ENCODE data around the gene CAMTA1.

Gene CAMTA1

DNA sequence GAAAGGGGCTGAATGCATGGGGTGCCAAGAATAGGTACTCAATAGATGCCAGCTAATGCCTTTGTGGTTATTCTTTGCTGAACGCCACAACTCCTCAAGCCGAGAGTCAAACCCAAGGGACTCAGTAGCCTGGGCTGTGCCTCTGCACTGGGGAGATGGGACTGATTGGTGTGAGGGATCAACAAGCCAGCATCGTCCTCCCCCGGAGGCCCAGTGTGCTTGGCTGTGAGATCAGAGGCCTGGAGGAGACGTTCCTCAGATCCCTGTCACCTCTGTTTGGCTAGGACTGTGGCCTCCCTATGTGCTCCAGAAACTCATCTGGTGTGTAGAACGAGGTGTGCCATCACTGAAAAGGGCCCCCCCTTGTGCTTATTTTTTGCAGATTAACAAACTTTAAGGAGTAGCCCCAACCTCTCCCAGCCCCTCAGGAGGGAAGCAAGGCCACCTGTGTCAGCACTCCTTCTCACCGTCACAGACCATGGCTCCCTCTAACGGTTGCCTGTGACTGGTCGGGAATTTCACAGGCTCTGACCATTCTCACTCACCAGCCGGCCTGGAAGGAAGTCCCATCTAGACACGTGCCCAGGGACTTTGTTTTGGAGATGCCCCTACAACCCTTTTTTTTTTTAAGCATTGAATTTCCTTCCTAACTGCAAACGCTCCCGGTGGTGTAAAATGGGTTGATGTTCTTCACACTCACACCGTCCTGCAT lies 791.8 kb downstream of the CAMTA1 start:
- DNase-seq (ENCODE audit: low read depth in 3 of 3, low spot score in 1 of 3) = no peak

DNA sequence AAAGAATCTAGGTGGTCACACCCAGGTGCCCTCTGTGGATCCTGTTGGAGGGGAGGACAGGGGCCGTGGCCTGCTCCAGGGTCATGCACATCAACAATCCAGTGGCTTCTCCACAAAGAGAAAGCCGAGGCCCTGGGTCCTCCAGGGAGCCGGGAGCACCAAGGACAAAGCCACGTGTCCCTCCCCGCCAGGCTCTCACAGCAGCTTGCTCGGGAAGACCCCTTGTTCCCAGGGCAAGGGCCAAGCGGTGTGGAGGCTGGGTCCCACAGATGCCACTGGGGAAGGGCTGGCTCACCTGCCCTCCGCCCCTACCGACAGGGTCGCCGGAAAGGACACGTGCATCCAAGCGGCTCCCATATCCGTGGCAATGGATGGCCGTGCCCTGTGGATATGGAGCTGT lies 793.0 kb downstream of the CAMTA1 start:
- no peak for DNase-seq (ENCODE audit: low read depth in 3 of 3, low spot score in 1 of 3)

DNA sequence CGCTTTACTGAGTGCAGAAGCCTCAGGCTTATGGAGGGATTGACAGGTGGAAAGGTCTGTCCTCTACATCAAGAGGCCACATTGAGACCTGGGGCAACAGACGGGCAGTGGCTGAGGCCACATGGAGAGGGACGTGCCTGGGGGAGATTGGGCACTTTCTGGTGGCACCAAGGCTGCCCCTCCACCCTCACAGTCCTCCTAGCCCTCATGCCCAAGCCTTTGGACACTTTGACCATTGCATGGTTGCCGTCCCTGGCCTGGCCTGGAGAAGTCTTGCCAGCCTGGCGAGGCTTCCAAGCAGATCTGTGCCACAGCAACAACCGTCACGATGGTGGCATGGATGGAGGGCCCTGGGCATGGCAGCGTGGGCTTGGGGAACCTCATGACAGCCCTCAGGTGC lies 793.8 kb downstream of the CAMTA1 start:
- no peak for DNase-seq (ENCODE audit: low read depth in 3 of 3, low spot score in 1 of 3)

DNA sequence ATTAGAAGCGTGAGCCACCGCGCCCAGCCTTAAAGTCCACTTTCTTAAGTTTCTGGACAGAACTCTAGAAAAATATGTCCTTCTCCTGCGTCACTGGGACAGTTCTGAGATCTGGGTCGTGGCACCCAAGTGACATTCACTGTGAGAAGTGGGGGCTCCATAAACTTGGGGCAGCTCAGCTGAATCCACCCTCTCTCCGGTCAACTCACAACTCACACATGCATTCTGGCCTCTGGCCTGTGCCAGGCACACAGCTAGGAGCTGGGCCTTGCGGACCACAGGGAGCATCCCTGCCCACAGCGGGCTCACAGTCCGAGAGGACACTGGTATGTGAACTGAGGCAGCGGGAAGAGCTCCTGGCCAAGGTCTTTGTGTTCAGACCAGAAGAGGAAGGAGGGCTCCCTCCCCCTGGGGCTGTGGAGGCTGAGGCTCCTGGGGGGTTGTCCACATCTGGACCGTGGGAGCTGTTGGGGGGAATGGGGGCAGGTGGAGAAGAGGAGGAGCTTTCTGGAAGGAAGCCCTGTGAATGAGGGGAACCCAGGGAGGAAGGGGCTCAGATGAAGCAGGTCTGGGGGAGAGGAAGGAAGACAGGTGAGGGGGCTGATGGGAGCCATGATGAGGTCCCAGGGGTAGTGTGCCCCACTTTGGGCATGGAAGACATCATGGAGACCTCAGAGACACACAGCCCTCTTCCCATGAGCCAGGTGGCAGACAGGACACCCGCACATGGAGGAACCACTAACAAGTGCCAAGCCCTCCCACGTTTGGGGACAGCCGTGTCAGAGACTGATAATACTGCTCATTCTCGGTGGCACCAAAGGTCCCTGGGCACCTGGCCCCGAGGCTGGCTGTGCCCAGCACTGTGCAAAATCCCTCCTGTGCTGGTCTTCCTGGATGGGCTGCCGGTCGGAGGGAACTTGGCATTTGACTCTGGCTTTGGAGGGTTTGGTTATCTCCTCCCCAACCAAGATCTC lies 794.9 kb downstream of the CAMTA1 start:
- no peak for DNase-seq (ENCODE audit: low read depth in 3 of 3, low spot score in 1 of 3)

DNA sequence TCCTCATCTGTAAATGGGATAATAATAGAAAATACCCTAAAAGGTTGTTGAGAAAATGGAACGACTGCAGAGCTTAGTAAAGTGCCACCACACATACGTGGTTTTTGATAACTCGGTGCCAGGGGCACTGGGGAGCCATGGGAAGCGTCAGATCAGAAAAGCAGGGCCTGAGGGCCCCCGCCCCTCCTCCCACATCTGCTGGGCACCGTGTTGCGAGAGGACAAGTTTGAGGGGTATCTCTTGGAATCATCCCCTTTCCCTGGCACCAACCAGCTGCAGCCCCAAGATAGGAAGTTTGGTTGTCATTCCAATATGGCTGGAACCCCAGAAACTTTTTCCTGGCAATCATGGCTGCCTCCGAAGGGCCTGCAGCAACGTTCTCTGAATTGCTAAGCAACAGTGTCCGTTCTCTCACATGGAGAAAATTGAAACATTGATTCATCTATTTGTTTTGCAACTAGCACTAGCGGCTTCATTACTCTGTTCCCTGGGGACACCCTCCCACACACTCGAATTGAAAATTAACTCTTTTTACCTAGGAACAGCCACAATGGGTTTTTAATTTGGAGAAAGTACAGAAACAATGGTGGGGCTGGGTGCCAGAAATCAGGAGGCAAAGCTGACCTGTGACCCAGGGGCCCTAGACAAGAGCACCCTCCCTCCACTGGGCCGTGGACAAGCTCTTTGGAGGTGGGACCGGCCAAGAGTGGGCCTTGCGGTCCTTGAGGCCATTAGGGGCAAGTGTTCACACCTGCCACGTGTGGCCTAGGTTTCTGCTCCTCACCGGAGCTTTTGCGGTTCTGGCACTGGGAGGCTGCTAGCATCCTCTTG lies 795.9 kb downstream of the CAMTA1 start:
- no peak for DNase-seq (ENCODE audit: low read depth in 3 of 3, low spot score in 1 of 3)

DNA sequence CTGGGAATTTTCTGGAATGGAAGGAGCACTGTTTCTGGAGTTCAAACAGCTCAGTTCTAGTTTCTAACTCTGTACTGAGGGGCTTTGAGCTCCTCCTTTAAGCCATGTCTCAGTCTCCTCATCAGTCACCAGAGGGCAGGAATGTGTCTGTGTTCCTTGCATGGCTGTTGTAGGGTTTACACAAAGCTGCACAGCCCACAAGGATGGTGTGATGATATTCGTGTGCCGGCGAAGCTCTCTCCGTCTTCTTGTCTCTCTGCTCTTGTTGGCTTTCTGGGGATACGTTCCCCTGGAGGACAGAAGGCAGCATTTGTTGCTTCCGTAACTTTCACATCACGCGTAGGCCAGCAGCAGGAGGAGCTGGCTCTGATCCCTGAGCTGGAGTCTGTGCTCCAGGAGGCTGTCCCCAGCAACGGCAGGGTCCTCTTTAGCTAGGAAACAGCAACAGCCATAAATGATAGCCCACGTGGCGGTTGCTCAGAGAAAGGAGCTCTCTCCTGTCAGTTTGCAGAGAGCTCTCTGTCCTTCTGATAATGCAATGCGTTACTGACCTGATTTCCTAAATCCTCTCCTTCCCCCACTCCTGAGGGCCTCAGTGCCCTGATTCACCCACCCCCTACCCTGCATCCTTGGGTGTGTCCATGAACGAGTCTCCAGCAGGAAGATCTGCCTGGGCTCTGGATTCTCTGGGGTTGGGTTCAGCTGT lies 796.7 kb downstream of the CAMTA1 start:
- no peak for DNase-seq (ENCODE audit: low read depth in 3 of 3, low spot score in 1 of 3)

DNA sequence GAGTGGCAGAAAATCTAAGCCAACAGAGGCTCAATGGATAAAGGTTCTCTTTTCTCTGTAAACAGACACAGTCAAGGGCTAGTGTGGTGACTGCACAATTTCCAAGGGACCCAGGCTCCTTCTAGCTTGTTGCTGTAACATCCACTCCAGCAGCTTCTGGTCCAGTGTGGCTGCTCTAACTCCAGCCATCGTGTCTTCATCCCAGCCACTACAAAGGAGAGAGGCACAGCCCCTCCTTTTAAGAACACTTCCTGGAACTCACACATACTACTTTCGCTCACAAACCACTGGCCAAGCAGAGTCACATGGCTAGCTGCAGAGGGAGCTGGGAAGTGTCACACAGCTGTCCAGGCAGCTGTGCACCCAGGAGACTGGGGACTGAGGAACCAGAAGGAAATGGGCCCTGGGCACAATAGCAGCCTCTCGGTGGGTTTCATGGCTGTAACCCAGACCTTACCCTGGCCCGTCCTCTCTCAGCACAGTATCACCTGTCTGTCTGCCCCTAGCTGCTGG lies 797.3 kb downstream of the CAMTA1 start:
- DNase-seq (ENCODE audit: low read depth in 3 of 3, low spot score in 1 of 3) = no peak

DNA sequence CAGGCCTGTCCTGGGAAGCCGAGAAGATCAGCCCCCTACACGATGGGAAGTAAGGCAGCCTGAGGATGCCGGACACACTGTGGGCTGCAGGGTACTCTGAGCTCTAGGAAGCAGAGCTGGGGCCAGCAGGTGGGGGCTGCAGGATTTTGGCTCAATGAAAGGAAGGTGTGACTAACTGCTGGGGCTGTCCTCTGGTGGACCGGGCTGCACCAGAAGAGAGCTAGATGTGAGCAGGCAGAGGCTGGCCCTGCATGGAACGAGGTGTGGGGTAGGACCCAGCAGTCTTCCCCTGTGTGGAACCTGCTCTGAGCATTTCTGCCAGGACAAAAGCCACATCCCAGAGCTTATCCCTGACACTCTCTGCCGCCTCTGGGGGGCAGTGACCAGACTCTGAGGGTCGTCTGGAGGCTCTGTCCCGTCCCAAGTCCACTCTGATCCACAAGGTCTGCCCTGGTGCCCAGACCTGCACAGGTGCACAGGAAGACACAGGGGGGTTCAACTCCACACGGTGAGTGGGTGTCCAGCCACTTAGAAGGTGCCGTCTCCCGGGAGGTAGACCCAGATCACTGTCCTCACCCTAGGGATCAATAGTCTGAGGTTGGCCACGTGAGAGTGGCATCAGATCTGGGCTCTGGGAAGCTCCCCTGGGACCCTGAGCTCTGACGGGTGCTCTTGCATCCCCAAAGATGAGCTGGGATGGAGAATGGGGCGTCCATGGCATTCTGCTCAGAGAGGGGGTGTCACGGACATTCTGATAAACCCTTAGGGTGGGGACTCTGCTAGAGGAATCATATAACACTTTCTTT lies 798.2 kb downstream of the CAMTA1 start:
- no peak for DNase-seq (ENCODE audit: low read depth in 3 of 3, low spot score in 1 of 3)

DNA sequence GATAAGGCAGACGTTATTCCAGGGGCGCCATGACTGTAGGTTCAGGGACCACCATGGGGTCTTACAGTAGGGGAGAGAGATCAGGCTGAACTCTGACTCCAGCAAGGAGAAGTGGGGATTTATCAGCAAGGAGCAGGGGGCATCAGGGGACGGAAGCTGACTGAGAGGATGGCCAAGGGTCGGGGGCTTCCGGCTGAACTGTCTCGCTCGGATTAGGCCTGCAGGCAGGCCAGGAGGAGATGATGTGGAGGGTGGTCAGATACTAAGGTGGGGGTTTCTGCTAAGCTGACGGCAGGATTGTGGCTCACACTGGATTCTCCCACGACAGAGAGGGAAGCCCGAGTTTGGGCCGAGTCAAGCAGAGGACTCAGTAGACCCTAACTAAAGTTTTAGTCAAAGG lies 798.9 kb downstream of the CAMTA1 start:
- no peak for DNase-seq (ENCODE audit: low read depth in 3 of 3, low spot score in 1 of 3)

DNA sequence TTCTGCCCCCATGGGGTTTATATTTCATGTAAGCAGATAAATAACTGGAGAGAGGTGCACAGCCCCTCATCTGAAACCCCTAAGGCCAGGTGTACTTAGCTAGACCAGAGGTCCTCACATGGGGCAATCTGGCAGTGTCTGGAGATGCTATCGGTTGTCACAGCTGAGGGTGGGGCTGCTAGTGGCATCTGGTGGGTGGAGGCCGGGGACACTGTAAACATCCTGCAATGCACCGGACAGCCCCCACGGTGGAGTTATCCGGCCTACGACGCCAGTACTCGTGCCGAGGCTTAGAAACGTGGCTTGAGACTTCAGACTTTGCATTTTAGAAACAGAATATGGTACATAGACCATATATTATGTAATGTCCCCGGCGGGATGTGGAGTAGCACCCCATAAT lies 799.4 kb downstream of the CAMTA1 start:
- no peak for DNase-seq (ENCODE audit: low read depth in 3 of 3, low spot score in 1 of 3)

DNA sequence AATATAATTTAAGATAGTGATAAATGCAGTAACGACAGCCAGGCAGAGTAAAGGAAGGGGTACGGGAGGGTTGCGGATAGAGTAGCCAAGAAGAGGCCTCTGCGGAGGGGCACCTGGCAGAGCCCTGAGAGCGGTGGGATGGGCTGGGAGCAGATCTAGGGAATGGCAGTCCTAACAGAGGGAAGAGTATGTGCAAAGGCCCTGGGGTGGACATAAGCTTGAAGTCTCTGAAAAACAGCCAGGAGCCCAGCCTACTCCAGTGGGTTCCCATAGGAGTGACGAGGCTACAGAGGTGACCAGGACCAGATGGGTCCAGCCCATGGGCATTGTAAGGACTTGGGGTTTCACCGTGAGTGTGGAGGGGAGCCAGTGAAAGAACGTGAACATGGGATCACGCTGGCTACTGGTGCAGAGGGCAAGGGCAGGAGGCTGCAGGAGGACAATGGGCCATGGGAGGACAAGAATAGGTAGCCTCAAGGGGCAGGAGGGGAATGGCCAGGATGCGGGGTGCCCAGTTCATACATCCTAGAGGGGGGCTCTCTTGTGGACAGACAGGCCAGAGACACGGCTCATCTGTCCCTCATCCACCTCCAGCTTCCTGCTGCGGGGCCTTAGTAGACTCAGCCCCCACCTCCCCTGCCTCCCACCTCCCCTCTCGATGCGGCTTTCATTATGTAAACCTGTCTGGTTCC lies 800.1 kb downstream of the CAMTA1 start:
- DNase-seq (ENCODE audit: low read depth in 3 of 3, low spot score in 1 of 3) = no peak

DNA sequence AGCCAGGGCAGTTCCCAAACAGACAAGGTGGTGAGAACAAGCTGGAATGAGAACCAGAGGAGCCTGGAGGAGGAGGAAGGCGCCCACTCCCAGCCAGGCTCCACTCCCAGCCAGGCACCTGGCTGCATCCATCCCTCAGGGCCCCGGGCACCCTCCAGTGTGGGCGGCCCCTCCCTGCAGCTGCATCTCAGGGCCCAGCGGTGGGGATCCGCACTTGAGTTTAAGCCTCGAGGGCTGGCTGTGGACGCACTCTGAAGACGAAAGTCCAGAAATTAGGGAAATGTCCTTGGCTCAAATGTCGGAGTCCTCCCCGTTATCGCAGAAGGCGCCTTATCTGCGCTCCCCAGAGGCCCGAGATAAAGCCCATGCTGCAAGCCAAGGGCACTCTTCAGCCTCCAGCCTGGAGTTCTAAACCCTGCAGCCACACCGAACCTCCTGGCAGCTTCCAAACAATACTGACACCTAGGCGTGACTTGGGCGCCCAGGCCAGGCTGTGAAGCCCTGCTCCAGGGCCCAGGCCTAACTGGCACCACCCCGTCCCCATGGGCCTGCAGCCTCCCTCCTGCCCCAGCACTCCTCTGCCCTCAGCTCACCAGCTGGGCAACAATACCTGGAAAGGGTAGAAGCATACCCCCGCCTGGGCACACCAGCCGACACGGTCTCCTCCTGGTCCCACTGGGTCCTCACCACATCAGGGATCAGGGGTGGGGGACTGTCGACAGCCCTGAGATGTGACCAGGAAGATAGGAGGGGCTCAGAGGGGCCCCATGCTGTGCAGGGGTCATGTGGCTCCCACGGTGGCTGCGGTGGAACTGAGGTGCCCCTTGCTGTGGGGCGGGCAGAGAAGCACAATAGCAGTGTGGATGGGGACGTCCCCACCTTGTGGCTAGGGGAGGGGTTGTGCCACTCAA lies 801.0 kb downstream of the CAMTA1 start:
- DNase-seq (ENCODE audit: low read depth in 3 of 3, low spot score in 1 of 3) = no peak

DNA sequence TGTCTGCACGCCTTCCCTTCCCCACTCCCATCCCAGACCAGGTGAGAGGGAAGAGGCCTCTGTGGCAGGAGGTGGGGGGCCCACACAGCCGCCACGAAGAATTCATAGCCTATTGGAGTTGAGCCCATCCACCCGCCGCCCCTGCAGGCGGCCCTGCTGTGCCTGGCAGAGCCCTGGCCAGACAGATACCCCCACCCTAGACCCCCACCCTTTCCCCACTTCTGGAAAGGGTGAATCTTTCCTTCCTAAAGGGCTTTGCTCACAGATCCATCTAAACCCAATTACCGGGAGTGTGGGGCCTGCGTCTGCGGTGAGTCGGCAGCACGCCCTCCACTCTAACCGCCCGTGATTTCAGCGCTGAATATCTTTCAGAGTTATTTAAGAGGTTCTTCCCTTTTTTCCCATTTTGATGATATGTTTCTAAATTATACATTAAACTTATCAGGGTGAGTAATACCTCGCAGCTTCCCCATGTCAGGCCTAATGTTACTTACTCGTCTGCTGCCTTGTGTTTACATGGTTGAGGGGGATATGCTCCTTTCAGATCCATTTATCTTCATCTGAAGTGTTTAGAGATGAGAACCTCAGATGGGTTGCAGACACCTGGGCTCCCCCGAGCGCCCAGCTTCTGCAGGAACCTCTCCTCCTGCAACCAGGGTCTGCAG lies 802.0 kb downstream of the CAMTA1 start:
- DNase-seq (ENCODE audit: low read depth in 3 of 3, low spot score in 1 of 3) = no peak

DNA sequence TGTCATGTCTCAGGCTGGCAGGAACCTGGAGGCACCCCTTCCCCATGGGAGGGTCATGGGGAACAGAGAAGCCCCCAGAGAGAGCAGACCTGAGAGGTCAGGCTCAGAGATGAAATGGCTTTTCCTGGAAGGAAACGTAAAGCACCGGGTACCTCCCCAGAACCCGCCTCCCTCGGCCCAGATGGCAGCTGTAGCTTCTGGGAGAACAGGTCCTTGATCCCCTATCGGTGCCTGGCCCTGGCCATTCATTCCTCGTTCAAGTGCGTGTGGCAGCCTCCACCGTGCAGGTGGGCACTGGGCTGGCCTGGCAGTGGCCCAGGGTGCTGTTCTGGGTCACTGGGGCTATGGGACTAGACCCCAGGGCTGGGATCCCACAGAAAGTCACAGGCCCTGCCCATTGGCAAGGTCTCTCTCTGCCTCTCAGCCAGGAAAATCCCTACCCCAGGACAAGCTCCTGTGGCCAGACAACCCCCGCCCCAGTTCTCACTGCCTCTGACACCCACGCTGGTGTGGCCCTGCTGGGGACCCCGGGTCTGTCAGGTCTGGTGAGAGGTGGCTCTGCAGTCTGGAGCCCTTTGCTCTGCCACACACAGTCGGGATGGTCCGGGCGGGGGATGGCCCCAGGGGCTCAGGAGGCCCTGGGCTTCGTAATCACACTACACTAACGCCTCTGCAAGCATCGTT lies 802.7 kb downstream of the CAMTA1 start:
- no peak for DNase-seq (ENCODE audit: low read depth in 3 of 3, low spot score in 1 of 3)

DNA sequence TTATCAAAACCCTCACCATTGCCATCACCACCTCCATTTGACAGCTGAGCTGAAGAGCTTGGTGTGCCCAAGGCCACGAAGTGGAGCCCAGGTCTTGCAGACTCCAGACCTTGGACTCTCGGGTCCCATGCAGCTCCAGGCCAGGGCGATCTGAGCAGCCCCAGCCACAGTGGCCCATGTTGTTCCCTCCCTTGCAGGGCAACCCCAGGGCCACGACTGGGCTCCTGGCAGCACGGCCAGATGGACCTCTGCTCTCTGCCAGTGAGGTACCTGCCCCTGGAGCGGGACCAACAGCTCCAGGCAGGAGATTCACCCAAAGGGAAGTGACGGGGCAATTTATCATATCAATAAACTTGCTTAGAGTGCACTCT lies 803.2 kb downstream of the CAMTA1 start:
- no peak for DNase-seq (ENCODE audit: low read depth in 3 of 3, low spot score in 1 of 3)

DNA sequence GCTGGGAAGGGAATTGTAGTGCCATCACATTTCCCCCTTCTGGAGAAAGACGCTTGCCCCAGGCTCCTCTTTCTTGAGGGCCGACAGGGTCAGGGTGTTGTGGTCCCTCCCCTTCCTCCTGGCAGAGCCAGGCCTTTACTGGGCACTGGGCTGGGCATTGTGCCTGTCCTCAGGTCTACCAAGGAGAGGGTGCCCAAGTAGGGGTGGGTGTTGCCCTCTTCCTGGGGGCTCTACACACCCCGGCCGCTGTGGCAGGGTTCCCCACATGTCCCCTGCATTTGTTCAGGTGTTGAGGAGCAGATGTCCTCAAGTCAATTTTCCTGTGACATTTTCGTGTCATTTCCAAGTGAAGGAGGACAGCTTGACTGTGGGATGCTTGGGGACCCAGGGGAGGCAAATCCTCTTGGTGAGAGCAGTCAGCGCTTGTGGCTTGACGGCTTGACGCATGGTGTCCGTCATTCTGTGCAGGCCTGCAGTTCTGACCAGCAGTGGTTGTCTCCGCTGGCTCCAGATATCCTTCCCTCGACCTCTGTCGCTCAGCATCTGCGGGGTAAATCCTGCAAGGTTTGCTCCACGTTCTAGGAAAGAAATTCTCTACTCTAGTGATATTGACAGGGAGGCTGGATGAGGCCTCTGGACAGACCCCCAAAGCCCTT lies 804.0 kb downstream of the CAMTA1 start:
- no peak for DNase-seq (ENCODE audit: low read depth in 3 of 3, low spot score in 1 of 3)

Data from stimulated activated CD4-positive, alpha-beta T cell treated with anti-CD3 and anti-CD28 coated beads, TNF-alpha, amount 100 ng/mL, for 1 hour (primary cell).